GM19463 (cell line): ENCODE data around the gene SV2B.

ENCODE experiments used
- ATAC-seq: cut with Tn5 transposase; IDR thresholded peaks from one replicate; pipeline ENCODE4 v1.9.1; 2021; ENCODE audit warnings: mild to moderate bottlenecking, moderate library complexity; ENCODE audit not compliant: unreplicated experiment

SV2B gene

GRCh38 chr15:91184441-91184840 is 84.4 kb downstream of the SV2B start:
- no peak for ATAC-seq

- no peak for ATAC-seq
Observed at GRCh38 chr15:91186904-91187656, 87.0 kb downstream of the SV2B start.

GRCh38 chr15:91192285-91192684 is 92.2 kb downstream of the SV2B start:
- no peak for ATAC-seq

DNA sequence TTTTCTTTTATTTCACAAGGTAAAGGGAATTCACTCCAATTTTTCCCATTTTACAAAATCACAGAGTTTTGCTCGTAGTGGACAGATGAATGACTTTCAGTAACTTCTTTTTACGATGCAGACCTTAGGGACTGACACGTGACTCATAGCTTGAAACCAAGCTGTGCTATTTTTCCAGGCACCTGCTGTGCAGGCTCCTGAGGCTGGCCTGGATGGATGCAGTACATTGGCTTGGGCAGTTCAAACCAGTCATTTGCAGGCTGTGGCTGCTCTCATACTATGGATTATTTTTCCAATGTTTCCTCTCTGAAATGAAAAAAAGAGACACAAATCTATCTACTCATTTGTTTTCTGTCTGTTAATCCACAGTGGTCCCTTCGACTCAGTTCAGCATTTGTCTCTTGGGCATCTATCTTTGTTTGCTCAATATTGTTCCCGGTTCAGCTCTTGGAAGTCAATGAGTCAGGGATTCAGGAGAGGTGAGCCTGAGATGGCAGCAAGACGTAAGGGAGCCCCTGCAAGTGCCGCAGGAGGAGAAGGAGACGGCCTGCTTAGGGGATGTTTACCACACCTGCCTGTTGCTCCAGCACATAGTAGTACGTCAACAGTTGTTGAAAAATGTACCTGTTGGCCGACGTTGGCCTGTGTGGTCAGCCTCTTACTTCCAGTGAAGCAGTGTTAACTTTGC is 92.8 kb downstream of the SV2B start:
- no peak for ATAC-seq

GRCh38 chr15:91193378-91193720 is 93.3 kb downstream of the SV2B start:
- no peak for ATAC-seq

DNA sequence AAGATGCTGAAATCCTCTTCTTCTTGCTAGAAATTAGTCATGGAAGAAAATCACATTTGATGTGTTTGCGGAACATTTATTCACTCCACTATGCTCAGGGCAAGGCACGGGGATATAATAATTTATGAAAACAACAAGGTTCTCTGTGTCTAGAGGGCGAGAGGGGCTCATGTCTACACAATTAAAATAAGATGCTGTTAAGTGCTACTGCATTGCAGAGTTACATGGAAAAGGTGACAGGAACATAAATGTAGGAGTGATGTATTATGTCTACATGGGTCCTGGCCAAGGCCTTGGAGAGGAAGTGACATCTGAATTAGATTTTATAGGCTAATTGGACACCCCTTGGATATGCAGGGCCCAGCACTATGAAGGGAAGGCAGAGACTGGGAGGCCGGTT is 96.1 kb downstream of the SV2B start:
- ATAC-seq: no peak

DNA sequence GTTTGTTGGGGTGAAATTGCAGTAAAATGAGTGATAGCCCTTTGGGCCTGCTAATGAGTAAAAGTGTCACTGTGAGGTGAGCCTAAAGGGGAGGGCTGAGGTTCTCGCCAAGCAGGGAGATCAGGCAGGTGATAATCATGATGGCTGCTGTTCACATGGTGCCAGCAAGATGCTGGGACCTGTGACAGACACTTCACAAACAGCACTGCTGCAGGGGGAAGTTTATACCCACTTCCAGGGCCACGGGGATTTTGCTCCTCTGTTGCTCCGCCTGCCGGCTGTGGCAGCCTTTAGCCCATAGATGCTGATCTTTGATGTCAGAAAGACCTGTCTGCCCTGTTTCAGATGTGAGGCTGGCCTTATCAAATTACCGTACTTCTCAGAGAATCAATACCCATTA is 96.7 kb downstream of the SV2B start:
- ATAC-seq: no peak

DNA sequence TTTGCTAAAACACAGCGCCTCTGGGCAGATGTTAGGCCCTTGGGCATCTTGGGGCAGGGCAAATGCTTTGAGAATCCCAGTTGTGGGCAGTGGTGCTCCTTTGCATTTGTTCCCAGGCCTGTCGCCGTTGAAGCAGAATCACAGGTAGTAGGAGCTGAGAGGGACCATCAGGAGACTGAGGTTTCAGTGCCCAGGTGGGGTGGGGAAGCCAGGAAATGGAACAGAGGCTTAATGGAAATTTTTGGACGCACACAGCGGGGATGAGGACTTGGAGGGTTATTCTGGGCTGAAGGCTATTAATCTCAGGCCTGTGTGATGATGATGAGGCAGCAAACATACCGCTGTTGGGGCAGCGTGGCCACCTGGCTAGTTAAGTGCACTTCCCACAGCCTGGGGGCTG is 99.5 kb downstream of the SV2B start:
- ATAC-seq: no peak

GRCh38 chr15:91200101-91200754 is 100.2 kb downstream of the SV2B start:
- no peak for ATAC-seq

DNA sequence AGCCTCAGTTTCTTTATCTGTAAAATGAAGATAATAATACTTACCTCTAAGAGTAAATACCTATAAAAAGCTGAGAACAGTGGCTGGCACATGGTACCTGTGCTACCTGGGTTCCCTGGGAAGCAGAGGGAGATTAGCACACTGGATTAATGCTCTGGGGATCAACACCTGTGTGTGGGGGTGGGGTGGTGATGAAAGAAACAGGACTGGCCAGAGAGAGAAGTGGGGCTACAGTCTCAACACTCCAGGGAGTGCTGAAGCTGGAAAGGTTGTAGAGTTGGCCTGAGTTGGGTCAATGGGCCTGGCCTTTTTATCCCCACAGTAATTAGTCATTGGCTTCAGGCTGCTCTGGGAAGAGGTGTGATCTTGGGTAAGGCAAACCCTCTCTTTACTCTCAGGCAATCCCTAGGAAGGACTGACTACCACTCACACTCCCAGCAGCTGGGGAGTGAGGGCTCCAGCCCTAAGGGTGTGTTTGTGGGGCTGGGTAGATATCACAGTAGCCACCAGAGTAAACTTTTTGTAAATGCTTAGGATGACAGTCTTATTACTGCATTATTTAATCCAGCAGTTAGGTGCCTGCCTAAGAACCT is 102.5 kb downstream of the SV2B start:
- ATAC-seq: no peak

DNA sequence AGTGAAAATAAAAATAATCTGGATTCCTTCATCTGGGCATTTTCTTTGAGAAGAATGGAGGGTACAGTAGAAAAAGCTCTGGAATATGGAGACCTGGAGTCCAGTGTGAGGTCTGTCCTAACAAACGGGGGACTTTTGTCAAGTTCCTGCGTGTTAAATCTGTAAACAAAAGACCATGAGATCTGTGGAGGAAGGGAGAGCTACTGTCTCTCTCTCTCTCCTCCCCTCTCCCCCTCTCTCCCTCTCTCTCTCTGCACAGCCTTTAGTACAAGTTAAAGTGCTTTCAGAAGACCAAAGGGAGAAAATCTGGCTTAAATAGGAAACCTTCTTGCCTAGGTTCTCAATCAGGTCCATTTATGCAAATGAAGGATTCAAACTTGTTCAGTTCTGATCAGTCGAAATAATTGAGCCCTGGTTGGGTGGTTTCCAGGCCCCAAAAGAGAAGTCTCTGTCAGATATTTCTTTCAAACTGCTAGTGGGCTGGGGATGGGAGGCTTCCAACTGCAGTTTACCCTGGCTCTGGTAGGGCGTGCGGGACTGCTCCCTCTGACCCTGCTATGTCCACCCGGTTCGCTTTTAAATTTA is 103.7 kb downstream of the SV2B start:
- ATAC-seq: no peak

DNA sequence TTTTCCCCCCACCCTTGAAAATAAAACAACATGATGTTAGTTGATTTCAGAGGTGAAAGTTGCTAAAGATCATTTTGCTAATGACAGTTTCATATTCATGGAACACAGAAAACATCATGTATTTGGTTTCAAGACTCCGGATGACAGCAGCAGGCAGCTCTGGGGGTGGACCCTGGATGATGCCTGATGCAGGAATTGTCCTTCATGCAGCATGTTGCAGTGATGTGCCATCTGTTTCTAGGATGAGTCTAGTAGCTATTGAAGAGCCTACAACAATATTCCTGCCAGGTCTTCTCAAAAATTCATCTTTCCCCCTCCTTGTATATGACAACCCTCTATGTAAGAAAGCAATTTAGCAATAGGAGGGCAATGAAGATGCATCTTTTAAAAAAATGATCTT is 108.3 kb downstream of the SV2B start:
- no peak for ATAC-seq

GRCh38 chr15:91209318-91209717 is 109.3 kb downstream of the SV2B start:
- ATAC-seq: no peak

DNA sequence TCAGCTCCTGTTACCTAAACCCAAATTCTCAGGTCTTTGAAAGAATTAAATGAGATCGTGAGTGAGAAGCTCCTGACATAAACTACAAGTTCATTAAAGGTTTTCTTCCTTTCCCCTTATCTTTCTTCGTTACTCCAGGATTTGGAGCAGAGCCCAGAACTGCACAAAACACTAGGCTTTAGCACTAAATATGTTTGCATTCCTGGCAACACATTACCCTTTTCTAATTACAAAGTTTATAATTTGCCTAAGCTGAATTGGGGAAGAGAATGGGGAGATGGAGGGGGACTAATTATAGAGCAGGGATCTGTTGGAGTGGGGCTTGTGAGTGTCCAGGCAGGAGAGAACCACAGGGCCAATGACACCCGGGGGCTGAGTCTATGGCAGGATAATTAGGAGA is 109.7 kb downstream of the SV2B start:
- no peak for ATAC-seq

- ATAC-seq: no peak
Observed at GRCh38 chr15:91214675-91215590, 114.9 kb downstream of the SV2B start.

DNA sequence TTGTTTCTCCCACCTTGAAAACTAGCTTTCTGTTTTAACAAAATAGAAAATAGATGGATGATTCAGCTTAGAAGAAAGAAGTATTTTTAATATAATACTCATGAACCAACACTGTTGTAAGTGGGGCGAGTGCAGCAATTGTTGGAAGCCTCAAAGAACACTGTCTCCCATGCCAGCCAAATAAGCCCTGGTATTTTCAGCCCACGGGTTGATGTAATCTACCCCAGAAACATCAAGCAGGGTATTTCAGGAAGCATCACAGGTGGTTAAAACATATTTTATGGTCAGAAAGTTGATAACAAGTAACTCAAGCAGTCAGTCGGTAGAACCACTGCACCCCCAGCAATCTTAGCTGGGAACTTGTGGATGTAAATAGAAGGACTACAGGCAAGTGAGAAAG is 115.9 kb downstream of the SV2B start:
- ATAC-seq: no peak

- ATAC-seq: no peak
Observed at GRCh38 chr15:91219206-91219605, 119.1 kb downstream of the SV2B start.

DNA sequence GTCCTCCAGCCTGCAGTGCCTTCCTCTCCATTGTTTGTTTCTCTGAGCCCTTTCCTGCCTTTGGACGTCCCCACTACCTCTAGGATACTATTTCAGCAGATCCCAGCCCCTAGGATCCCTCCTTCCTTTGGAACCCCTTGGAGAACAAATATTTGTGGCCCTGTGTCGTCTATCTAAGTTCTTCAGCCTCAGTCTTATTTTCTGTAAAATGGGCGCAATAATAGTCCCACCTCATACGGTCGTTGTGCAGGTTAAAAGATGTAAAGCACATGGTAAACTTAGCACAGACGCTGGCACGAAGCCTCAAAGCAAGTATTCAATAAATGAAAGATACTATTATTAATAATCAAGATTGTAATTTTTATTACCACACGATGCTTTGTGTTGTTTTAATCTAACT is 122.0 kb downstream of the SV2B start:
- no peak for ATAC-seq

- no peak for ATAC-seq
Observed at GRCh38 chr15:91223863-91224262, 123.8 kb downstream of the SV2B start.

GRCh38 chr15:91224755-91225380 is 124.8 kb downstream of the SV2B start:
- no peak for ATAC-seq
